OCI-LY7 (cell line): ENCODE results near the gene CREB5. TPM values are rescaled to one million over a fixed set of nuclear protein-coding genes. Genes with fewer than 3 reads are reported as not detected.

Experiments
- BruUV-seq: library from RNA; stranded (reverse); fragments of 400-500 nt; replicated peaks from 2 replicates; lab custom pipeline; 2021; lab: Mats Ljungman, UMichigan
- CTCF ChIA-PET: fragments of 300-600 bp; sonication (Branson Sonifier 250); formaldehyde crosslinking; loops from one replicate; lab custom pipeline; 2022; ENCODE audit warnings: antibody characterized with exemption; ENCODE audit not compliant: unreplicated experiment; lab: Charles Lee
- POLR2A ChIA-PET: fragments of 300-600 bp; sonication (Branson Sonifier 250); formaldehyde crosslinking; loops from one replicate; lab custom pipeline; 2022; ENCODE audit warnings: antibody characterized with exemption; lab: Charles Lee
- DNase-seq: peaks from one replicate; pipeline ENCODE4 v3.0.0-alpha.2; 2015; ENCODE audit warnings: low spot score
- H2AFZ ChIP-seq: fragments of 200-600 bp; sonication (generic), shearing (Covaris generic); 2 replicates; pipeline ENCODE4 v1.6.1; 2014; ENCODE audit warnings: mild to moderate bottlenecking, antibody characterized with exemption, low read length, moderate library complexity
- H3K27ac ChIP-seq: fragments of 200-600 bp; sonication (generic); 2 replicates; pipeline ENCODE4 v1.5.1; 2014; ENCODE audit warnings: mixed run types, low read depth, mild to moderate bottlenecking, moderate library complexity, low read length, inconsistent platforms; ENCODE audit not compliant: poor library complexity, severe bottlenecking
- H3K36me3 ChIP-seq: fragments of 200-600 bp; sonication (generic); 2 replicates; pipeline ENCODE4 v1.6.1; 2014; ENCODE audit warnings: mild to moderate bottlenecking, antibody characterized with exemption, low read length, moderate library complexity, mixed read lengths; ENCODE audit not compliant: insufficient read depth
- H3K4me1 ChIP-seq: fragments of 200-600 bp; sonication (generic); 2 replicates; pipeline ENCODE4 v1.5.1; 2014; ENCODE audit warnings: mild to moderate bottlenecking, low read length; ENCODE audit not compliant: insufficient read depth, poor library complexity, severe bottlenecking
- H3K4me2 ChIP-seq: fragments of 200-600 bp; sonication (generic); 2 replicates; pipeline ENCODE4 v1.6.1; 2014; ENCODE audit warnings: mild to moderate bottlenecking, low read length
- H3K4me3 ChIP-seq: fragments of 200-600 bp; sonication (generic); 2 replicates; pipeline ENCODE4 v1.5.1; 2014; ENCODE audit warnings: mild to moderate bottlenecking, low read depth, low read length; ENCODE audit not compliant: poor library complexity, severe bottlenecking
- H3K79me2 ChIP-seq: fragments of 200-600 bp; sonication (generic); 2 replicates; pipeline ENCODE4 v1.6.1; 2016; ENCODE audit warnings: low read depth, mild to moderate bottlenecking, low read length, moderate library complexity, mixed read lengths; ENCODE audit not compliant: insufficient read depth
- H3K9me2 ChIP-seq: fragments of 200-600 bp; sonication (generic); 2 replicates; pipeline ENCODE4 v1.6.1; 2016; ENCODE audit warnings: mild to moderate bottlenecking, low read length, mixed read lengths; ENCODE audit not compliant: insufficient read depth
- H3K9me3 ChIP-seq: fragments of 200-600 bp; sonication (generic); 2 replicates; pipeline ENCODE4 v1.6.1; 2014; ENCODE audit warnings: mild to moderate bottlenecking, mixed run types, low read length, mixed read lengths
- H4K20me1 ChIP-seq: fragments of 200-600 bp; sonication (generic); 2 replicates; pipeline ENCODE4 v1.6.1; 2014; ENCODE audit warnings: mild to moderate bottlenecking, antibody characterized with exemption, low read length, moderate library complexity, mixed read lengths; ENCODE audit not compliant: insufficient read depth
- EZH2phosphoT487 ChIP-seq: fragments of 200-600 bp; sonication (generic); IDR thresholded peaks from 2 replicates; pipeline ENCODE4 v1.6.1; 2018; ENCODE audit warnings: low read depth, borderline replicate concordance, mild to moderate bottlenecking, mixed run types, antibody characterized with exemption, low read length, moderate library complexity, mixed read lengths
- intact Hi-C: fragments of 100-400 bp; cut with micrococcal nuclease; formaldehyde crosslinking; loops from one replicate; pipeline ENCODE4 v1.10.0; 2022; ENCODE audit not compliant: unreplicated experiment
- total RNA-seq, 2 experiments: library from RNA; depleted of rRNA in 1 of 2; stranded (reverse); fragments of >200 nt in 1 of 2; shearing (Covaris generic) in 1 of 2; gene quantifications; 2 replicates each; pipeline ENCODE4 v1.2.3, GENCODE V29; 2014 to 2022
- TF ChIP-seq, protein P1 (sequence below): fragments of 200-600 bp; sonication (generic); conservative IDR thresholded peaks from 2 replicates; pipeline ENCODE4 v1.5.1; 2014; ENCODE audit warnings: mild to moderate bottlenecking, antibody characterized with exemption, low read length, moderate library complexity, mixed read lengths

CREB5 gene
- total RNA-seq, 2 experiments from 2014 or later = 2.0 to 13.3 TPM

DNA sequence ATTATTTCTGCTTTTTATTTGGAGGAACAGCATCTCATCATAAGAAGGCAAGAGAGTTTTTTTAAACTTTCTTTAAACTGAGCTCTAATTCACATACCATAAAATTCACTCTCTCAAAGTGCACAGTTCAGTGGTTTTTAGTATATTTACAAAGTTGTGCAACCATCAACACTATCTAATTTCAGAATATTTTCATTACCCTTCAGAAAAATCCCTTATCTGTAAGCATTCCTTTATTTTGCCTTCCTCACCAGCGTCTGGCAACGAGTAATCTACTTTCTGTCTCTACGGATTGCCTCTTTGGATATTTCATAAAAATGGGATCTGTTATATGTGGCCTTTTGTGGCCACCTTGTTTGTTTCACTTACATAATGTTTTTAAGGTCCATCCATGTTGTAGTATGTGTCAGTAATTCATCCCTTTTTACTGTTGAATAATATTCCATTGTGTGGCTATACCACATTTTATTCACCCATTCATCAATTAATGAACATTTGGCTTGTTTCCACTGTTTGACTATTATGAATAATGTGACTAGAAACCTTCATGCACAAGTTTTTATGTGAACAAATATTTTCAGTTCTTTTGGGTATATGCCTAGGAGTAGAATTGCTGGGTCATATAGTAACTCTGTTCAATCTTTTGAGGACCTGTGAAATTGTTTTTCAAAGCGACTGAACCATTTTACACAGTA is 364.3 kb downstream of the CREB5 start:
- no peak overlapping the region for H3K27ac ChIP-seq
- BruUV-seq = no TSS peak
- ChIA-PET CTCF (no interaction called here), POLR2A (interaction anchor here (0.7 kb wide), 1 partner anchor 190 kb away, joined by 3 read pairs; no protein-coding TSS in a partner anchor)
- no peaks in the 10 kb centered on the region for H3K9me2 ChIP-seq
- no peak overlapping the region for H3K4me2 ChIP-seq
- TF ChIP-seq, protein P1, sequence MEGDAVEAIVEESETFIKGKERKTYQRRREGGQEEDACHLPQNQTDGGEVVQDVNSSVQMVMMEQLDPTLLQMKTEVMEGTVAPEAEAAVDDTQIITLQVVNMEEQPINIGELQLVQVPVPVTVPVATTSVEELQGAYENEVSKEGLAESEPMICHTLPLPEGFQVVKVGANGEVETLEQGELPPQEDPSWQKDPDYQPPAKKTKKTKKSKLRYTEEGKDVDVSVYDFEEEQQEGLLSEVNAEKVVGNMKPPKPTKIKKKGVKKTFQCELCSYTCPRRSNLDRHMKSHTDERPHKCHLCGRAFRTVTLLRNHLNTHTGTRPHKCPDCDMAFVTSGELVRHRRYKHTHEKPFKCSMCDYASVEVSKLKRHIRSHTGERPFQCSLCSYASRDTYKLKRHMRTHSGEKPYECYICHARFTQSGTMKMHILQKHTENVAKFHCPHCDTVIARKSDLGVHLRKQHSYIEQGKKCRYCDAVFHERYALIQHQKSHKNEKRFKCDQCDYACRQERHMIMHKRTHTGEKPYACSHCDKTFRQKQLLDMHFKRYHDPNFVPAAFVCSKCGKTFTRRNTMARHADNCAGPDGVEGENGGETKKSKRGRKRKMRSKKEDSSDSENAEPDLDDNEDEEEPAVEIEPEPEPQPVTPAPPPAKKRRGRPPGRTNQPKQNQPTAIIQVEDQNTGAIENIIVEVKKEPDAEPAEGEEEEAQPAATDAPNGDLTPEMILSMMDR = no peak
- no peak for TF ChIP-seq EZH2phosphoT487
- no peaks in the 10 kb centered on the region for H3K79me2 ChIP-seq
- H4K20me1 ChIP-seq = no peaks in the 10 kb centered on the region
- no peak overlapping the region for H2AFZ ChIP-seq
- intact Hi-C loops = no loop called here
- no peak overlapping the region for H3K4me3 ChIP-seq
- no peaks in the 10 kb centered on the region for H3K36me3 ChIP-seq
- no peak for DNase-seq
- H3K9me3 ChIP-seq = no peaks in the 10 kb centered on the region
- no peaks in the 10 kb centered on the region for H3K4me1 ChIP-seq

DNA sequence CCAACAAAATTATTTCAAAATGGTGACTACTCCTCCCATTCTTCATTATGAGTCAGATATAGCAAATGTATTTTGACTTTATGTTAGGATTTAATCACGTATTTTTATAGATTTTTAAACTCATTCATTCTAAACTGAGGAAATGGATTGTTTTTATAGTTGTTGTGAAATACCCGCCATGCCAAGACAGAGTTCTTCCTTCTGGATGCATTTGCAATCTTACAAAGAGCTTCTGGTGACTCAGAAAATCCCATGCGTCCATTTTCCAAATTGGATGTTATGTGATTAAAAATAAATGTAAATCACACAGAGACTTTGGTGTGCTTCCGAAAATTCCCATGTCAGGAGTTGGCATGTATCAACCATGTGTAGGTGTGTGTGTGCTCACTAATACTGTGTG is 366.5 kb downstream of the CREB5 start:
- Histone ChIP-seq H3K4me2 (no peak overlapping the region), H2AFZ (no peak overlapping the region)

DNA sequence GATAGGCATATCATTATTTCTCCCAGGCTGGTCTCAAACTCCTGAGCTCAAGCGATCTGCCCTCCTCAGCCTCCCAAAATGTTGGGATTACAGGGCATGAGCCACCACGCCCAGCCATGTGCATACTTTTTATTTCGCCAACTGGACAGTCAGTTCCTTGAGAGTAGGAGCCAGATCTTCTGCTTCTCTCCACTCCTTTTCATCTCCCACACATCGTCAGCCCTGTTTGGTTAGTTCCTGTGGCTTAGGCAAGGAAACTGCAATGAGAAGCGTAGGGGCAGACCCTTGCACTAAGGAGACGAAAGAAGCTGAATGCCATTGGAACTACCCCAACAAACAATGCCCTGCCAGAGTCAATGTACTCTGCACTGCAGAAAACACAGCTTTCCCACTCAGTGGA is 367.6 kb downstream of the CREB5 start:
- Histone ChIP-seq H3K79me2 (no peaks in the 10 kb centered on the region), H3K36me3 (no peaks in the 10 kb centered on the region), H2AFZ (no peak overlapping the region), H4K20me1 (no peaks in the 10 kb centered on the region), H3K4me3 (no peak overlapping the region), H3K9me3 (no peaks in the 10 kb centered on the region), H3K4me1 (peaks cover 12% of the 10 kb centered on the region), H3K27ac (no peak overlapping the region), H3K4me2 (no peak overlapping the region), H3K9me2 (no peaks in the 10 kb centered on the region)
- ChIA-PET POLR2A (no interaction called here), CTCF (no interaction called here)
- DNase-seq = no peak
- intact Hi-C loops = no loop called here
- BruUV-seq = no TSS peak
- no peak for TF ChIP-seq EZH2phosphoT487
- TF ChIP-seq, protein P1 = no peak

More for the DNA sequence above, 366.5 kb downstream of the CREB5 start:
- ChIA-PET POLR2A (no interaction called here), CTCF (no interaction called here)
- TF ChIP-seq, protein P1 = no peak
- TF ChIP-seq EZH2phosphoT487 = no peak
- Histone ChIP-seq H3K9me3 (no peaks in the 10 kb centered on the region), H3K9me2 (no peaks in the 10 kb centered on the region), H3K4me3 (no peak overlapping the region), H3K4me1 (peaks cover 12% of the 10 kb centered on the region), H3K27ac (no peak overlapping the region), H3K36me3 (no peaks in the 10 kb centered on the region), H4K20me1 (no peaks in the 10 kb centered on the region), H3K79me2 (no peaks in the 10 kb centered on the region)
- no TSS peak for BruUV-seq
- intact Hi-C loops = no loop called here
- DNase-seq = no peak
